Measurements from ENCODE around the gene BICC1.

The BICC1 gene

DNA sequence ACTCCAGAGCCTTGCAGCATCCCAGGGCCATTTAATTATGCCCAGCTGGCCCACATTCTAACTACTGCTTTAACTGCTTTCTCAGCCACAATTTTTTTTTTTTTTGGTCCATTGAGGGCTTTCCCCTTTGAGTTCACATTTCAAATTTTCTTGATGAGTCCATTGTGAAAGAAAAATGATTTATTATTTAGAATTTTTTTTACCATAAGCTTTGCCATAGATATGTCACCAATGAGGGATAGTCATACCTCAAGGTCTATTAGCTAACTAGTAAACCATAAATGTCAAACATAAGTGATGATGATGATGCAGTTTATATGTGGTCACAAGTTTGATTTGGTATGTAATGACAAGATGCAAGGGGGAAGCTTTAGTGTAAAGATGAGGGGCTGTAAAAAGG lies 282.9 kb downstream of the BICC1 start:
- DNase-seq = no peak

DNA sequence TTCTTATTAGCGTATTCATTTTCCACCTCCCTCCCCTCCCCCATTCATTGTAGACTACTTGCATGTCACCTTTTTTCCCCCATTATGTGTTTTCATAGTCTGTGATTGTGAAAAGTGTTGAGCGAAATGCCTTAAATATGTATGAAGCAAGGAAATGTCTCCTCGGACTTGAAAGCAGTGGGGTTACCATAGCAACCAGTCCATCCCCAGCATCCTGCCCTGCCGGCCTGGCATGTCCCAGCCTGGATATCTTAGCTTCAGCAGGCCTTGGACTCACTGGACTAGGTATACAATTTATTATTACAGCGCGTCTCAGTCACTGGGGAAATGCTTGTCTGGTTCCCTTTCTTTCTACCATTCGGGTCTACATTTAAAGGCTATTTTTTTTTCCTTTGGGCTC lies 283.6 kb downstream of the BICC1 start:
- no peak for DNase-seq

DNA sequence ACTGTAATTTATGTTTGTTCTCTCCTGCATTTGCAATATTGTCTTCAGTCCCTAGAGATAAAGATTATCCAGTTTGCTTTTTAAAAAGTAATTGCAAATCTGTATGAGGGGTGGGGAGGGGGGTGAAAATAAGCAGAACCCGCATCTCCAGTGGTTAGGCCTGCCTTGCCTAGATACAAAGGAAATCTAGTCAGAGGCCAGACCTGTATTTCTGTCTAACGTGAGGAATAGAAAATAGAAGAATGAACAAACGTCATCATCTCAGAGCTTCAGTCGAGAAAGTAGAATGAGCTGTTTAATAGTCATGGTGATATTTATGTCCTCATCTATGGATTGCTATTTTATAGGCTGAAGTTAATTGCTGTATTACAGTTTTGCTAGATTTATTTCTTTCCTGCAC lies 284.2 kb downstream of the BICC1 start:
- DNase-seq = no peak

DNA sequence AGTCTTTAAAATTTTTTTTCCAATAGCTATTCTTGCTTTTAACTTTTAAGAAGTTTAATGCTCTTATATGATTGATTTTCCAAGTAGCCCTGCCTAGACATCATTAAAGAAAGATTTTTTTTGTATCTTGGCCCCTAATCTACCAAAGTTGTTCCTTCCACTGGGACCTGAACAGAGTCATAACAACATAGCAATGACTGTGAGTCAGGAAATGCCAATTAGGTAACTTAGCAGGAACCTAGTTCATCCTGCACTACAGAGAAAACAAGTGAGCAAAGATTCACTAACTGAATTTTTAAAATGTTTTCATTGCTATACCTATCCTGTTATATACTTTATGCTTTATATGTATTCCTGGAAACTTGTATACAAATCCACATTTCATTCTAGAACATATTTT lies 284.7 kb downstream of the BICC1 start:
- DNase-seq = no peak

DNA sequence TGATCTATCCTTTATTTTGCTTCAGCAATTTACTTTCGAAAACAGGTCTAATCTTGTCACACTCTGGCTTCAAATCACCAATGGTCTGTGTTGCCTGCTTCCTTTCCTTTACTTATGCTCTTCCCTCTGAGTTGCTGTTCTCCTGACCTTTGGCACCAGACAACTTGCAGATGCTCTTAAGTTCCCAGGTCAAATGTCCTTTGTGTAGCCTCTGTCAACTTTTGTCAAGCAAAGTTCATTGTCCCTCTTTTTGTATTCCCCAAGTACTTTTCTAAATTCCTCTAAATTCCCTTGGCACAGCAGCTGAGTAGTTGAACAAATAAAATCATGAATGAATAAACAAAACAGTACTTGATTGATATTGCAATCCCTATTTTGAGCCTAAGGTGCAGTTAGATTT lies 289.4 kb downstream of the BICC1 start:
- no peak for DNase-seq

DNA sequence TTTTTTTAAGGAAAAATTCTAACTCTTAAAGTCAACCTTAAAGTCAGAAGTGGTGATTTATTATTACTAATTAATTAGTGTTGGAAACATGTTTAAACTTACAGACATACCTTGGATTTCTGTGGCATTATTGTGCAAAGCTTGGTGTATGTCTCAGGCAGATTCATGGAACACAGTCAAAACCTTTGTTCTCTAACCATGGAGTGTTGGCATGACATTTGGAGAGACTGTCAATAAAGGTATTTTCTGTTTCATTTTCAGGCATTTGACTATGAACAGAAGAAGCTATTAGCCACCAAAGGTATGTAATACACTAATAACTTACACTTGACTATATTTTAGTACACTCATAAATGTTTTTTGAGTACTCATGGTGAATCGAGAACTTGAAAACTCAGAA lies 293.7 kb downstream of the BICC1 start:
- no peak for DNase-seq

DNA sequence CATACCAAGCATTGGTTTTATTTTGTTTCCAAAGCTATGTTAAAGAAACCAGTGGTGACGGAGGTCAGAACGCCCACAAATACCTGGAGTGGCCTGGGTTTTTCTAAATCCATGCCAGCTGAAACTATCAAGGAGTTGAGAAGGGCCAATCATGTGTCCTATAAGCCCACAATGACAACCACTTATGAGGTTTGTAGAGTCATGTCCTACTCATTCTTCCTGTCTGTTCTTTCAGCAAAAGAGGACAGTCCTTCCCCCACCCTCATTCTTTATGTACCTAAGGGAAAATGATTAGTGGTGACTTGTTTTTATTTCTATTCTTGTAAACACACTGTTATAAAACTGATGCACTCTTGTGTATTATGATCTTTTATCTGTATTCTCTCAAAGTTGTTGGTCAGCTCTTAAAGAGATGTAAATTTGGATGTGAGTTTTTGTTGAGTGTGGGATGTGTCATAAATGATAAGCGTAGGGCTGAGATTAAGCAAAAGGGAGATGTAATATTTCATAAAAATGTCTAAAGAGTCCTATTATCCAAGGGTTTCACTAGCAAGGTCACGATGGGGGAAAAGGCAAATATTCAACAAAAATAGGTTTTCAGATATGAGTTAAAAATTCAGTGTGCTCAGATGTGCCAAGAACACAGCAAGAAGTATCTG lies 294.4 kb downstream of the BICC1 start:
- no peak for DNase-seq

DNA sequence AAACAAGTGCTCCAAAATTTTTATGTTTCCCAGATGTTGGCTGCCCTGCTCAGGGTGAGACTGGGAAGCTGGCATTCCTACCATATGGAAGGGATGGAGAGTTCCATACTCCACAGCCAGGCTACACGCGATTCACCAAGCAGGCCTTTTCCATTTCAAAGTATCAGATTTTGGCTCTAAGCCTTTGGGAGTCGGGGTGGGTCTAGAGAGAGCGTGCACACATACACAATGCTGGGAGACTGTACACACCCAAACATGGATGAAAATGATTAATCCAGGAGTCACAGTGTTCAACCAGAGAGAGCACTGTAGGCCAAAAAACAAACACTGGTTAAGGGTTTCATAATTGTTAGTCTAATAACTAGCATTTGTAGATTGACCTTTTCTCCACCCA lies 295.0 kb downstream of the BICC1 start:
- DNase-seq = no peak

DNA sequence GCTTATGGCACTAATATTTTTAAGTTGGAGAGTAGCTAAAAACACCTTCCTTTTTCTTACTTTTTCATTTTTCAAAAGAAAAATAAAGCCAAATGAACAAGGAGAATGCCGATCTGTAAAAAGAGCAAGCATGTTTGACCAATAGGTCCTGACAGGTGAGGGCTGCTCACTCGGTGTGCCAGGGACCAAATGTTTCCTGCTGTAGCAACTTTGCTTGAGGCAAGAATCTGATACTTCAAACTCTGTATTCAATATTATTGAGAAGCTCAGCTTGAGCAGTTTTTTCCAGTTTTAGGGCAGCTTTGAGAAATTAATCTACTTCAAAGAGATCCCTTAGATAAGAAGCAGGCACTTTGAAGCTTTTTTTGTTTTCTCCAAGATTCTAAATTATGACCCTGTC lies 298.1 kb downstream of the BICC1 start:
- no peak for DNase-seq

DNA sequence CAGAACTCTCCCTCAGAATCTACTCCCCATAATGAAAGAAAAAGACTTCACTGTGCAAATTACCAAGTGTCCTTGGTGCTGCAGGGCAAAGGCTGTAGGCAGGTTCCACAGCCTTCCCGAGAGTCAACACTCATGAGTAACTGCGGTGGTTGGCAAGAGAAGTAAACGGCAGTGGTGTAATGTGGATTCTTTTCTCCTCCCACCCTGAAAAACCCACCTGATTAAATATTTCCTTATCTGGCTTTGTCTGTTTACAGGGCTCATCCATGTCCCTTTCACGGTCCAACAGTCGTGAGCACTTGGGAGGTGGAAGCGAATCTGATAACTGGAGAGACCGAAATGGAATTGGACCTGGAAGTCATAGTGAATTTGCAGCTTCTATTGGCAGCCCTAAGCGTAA lies 300.9 kb downstream of the BICC1 start:
- no peak for DNase-seq

DNA sequence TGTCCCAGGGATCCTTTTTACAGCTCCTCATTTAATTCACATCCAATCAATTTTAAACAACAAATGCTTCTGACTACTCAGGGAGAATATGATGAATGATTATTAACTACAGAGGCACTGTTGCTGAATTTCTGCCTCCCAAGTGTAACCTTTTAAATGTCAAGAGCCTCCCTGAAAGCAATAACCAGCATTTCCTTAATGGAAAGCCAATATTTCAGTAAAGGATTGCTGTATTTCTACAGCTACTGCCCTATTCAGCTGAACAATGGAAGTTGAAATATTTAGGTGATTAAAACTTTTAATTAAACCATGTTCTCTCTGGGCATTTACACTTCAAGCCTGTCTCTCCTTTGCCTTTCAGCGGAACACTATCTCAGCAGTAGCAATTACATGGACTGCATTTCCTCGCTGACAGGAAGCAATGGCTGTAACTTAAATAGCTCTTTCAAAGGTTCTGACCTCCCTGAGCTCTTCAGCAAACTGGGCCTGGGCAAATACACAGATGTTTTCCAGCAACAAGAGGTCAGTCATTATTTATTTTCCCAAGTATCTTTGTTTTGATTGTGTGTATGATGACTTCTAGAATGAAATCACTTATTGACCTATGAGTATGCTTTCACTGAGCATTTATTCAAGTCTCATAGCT lies 304.7 kb downstream of the BICC1 start:
- DNase-seq = no peak

DNA sequence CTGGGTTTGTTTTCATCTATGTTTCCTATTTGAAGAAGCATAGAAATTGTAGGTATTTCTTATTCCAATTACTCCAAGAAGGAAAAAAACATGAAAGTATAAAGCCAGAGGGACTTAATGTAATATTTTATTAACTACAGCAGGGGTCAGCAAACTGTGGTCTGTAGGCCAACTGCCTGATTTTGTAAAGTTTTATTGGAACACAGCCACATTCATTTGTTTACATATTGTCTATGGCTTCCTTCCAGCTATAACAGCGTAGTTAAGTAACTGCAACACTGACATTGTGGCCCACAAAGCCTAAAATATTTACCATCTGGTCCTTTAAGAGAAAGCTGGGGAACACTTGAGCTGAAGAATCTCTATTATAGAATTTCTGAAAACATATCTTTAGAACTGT lies 306.2 kb downstream of the BICC1 start:
- DNase-seq = no peak

DNA sequence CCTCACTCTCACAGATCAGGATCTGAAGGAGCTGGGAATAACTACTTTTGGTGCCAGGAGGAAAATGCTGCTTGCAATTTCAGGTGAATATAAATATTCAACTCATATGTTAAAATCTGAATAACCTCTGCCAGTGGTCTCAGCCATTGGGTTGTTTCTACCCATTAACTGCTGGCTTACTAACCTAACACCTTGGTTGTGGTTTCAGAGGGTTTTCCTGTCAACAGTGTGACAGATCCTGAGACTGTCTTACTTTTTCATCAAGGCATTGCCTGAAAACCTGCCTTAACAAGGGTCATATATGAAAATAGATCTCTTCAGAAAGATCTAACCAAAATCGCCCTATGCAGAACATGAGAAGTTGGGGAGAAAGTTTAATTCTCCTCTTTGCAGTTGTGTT lies 307.7 kb downstream of the BICC1 start:
- DNase-seq = no peak

DNA sequence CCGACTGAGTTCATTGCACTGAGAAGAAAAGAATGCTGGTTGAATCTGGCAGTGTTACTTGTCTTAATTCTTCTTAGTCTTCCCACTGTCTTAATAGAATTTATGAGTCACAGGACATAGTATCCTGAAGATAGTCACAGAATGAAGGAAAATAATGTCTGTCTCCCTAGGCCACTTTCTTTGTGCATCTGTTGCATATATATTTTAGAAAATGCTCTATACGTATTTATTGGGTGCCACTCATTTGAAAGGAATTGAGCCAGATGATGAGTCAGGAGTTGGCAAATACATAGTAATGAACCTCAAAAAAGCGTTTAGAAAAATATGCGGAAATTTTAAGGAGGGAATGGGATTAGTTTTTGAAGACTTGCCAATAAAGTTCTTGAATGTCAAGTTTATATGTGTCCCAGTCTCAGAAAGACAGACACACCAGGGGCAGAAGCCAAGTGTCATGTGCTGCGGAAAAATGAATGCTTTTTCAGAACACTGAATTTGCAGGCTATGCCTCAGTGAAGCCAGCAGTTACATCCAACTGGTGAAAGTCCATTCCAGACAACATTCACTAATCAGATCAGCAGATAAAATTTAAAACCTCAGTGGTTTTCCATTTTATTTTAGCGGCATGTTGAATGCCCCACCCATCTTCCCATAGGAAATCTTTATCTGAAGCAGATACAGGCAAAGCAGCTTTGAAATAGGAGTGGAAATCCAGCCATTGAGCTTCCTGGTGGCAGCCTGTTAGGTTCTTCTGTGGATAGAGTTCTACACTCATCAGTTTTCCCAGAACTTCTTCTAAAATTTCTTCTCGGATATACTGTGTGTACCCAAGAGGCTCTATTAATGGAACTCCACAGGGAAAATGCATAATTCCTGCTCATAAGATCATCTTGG lies 308.4 kb downstream of the BICC1 start:
- DNase-seq = no peak

DNA sequence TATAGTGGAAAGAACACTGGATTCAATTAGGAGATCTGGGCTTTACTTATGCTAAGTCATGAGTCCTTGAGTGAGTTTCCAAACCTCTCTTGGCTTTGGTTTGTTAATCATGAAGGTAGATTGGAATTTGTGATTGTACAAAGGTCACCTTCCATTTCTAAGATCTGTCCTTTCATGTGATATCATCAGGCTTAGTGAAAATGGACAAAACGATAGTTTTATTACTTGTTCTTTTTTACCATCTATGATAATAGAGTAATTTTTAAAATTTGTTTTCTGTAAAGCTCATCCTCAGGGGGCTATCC lies 309.0 kb downstream of the BICC1 start:
- DNase-seq = no peak

DNA sequence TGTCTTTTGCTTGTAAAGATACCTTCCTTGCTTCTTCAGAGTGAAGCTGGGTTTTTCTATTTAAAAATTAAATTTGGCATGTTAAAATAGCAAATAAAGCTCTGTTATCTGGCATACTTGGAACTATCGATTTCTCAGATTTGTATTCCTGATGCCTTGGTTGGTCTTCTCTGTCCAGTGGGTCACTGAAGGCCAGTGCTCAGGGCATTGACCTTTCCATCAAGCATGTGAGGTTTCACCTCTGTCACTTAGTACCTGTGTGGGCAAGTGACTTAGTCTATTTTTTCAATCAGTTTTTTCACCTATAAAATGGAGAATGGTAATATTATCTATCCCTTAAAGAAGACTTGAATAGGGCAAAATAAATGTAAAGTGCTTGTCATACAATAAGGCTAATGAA lies 311.3 kb downstream of the BICC1 start:
- DNase-seq = no peak

DNA sequence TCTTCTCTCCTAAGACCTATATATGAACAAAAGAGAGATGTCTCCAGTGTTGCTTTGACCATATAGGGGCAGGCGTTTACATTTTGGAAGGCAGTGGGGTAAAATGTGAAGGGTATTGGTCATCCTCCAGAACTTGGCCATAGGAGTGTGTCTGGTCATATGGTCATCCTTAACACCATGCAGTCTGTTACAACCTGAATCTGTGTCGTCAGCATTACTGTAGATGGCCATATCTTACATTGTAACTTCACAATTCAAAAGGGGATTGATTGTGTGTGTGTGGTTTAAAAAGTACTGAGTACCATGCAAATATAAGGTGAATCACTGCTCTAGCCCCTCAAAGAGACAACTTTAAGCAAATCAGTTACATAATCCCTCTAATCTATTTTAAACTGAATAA lies 311.7 kb downstream of the BICC1 start:
- no peak for DNase-seq

DNA sequence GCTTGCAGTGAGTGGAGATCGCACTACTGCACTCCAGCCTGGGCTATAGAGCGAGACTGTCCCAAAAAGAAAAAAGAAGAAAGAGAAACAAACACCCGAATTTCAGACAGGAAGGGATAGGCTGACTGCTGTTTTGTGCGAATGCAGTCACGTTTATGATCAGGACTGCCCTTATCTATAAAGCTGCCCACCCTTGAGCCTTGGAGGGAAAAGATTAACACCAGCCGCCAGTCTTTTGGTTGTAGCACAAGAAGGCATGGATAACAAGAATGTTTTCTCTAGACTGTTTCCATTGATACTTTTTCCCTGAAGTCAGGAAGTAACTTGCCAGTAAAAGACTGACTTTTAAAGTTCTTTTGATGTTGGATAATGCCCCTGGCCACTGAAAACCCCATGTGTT lies 314.0 kb downstream of the BICC1 start:
- no peak for DNase-seq

DNA sequence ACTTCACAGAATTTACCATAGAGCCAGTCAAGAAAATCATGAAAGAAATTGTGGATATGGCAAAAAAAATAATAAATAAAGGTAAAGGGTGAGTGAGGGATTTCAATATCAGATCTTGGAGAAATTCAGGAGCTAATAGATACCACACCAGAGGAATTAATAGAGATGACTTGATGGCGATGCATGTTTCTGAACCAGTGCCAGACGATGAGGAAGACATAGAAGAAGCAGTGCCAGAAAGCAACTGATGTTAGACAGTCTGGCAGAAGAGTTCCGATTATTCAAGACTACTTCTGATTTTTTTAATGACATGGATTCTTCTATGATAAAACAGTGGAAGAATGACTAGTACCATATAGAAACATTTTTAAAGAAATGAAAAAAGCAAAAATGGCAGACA lies 314.7 kb downstream of the BICC1 start:
- DNase-seq = no peak

DNA sequence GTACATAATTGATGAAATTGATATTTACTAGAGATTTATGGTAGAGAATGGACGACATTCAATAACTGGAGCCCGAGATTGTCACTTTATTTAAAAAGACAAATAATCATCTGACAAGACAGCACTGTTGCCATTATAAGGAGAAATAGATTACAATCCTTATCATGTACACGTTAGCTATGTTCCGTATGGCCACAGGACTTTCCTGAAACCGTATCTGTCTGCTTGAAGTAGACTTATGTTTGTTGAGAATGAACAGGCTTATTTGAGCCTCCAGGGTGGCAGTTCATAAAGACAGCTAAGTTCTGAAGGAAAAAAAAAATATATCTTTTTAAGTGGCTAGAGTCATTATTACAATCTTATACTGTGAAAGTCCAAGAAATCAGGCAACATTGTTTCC lies 317.2 kb downstream of the BICC1 start:
- no peak for DNase-seq

DNA sequence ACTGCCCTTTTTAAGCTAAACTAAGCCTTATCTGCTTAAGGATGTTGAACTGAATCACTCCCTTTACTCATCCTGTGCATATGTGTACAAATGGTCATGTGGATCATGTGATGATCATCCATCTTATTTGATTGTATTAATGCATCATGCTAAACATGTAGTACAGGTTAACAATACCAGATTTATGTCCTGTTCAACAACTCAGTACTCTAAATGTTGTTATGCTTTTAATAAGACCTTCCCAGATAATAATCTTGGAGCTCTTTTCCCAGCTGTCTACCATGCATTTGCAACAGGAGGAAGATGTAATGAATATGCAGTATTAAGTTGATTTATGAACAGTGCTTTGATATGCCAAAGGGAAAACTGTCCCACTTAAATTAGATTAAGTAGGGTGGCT lies 318.0 kb downstream of the BICC1 start:
- no peak for DNase-seq

DNA sequence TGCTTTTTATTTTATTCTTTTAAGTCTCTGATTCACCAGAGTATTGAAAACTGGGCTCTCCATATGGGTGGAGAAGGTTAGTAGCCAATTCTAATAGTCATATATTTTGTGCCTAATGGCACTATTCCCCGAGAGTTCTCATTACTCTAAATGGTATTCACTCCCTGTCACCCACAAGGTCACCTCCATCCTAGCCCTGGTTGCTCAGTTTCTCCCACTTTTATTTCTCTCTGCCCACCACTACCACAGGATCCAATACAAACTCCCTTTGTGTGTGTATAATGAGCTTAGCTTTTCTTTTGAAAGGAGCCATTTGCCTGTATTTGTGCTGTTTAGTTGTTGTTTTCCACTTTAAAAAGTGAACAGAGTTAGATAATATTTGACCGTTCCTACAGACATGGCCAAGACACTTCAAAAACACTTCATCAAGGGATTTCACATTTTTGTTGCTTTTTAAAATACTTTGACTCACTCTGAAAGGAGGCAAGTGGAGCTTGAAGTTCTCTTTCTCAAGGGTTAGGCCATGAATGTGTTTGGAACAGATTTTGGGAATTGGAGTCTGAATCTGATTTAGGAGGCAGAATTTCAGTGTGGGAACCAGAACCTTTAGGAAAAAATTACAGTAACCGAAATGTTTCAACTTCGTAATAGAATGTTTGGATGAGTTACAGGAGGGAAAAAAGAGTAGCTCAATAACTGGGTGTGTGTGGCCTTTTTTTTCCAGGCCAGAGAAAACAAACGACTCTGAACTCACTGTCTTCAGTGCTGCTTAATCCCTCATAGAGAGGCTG lies 321.3 kb downstream of the BICC1 start:
- DNase-seq = no peak

DNA sequence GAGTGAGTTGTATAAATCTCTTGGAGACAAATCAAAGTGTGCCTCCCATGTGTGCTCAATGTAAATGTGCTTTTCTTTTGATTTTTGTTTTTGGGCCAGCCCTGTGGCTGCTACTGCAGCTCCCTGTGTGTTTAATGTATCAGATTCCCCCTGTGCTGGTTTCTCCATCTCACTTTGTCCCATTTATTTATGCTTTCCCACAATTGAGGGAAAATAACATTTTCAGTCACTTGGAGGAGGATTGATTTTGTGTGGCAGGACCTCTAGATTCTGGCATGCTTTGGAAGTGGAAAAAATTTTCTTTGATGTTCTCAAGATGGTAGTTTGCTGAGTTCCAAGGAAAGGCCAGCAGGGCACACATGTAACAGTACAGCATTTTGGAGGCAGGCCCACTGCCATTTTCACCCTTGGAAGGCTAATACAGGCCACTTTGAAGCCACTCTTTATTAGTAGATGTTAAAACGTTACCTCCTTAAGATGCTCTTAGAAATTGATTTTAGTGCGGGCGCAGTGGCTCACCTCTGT lies 323.6 kb downstream of the BICC1 start:
- no peak for DNase-seq
